Natural killer cell (primary cell): ENCODE data around the gene RIC3. TPM values are rescaled to one million over a fixed set of nuclear protein-coding genes. Genes with fewer than 3 reads are reported as not detected.

Source experiments
- ATAC-seq, 3 donors: fragments of 150-1000 bp in 2 of 3; fragments of 200-7000 bp in 1 of 3; cut with Tn5 transposase; 1 replicate in 1 of 3; 2 replicates in 2 of 3; pipeline ENCODE4 v1.10.0; 2021; ENCODE audit warnings: mild to moderate bottlenecking in 2 of 3, moderate library complexity in 2 of 3
- DNase-seq, 2 donors: peaks; one replicate each; pipeline versions ENCODE4 v3.0.0 to v3.0.0-alpha.2; 2013 to 2021; ENCODE audit warnings: mixed read lengths in 1 of 2
- H3K27ac ChIP-seq: one replicate; pipeline ENCODE4 v1.5.1; 2013; ENCODE audit warnings: mild to moderate bottlenecking, low read length
- H3K27me3 ChIP-seq: one replicate; pipeline ENCODE4 v1.6.1; 2013; ENCODE audit warnings: low read length; ENCODE audit not compliant: control insufficient read depth, insufficient read depth
- H3K36me3 ChIP-seq: one replicate; pipeline ENCODE4 v1.6.1; 2013; ENCODE audit warnings: low read length; ENCODE audit not compliant: control insufficient read depth, insufficient read depth
- H3K4me1 ChIP-seq: one replicate; pipeline ENCODE4 v1.6.1; 2013; ENCODE audit warnings: low read length; ENCODE audit not compliant: control insufficient read depth, insufficient read depth
- H3K4me3 ChIP-seq: one replicate; pipeline ENCODE4 v1.5.1; 2013; ENCODE audit warnings: low read length
- H3K9me3 ChIP-seq: one replicate; pipeline ENCODE4 v1.6.1; 2013; ENCODE audit warnings: low read length; ENCODE audit not compliant: control insufficient read depth, insufficient read depth
- H3K27ac Mint-ChIP-seq, 2 donors: one replicate each; pipeline ENCODE4 v1.8.0; 2022; ENCODE audit warnings: mild to moderate bottlenecking in 2 of 2, mixed read lengths in 2 of 2, moderate library complexity in 1 of 2
- H3K27me3 Mint-ChIP-seq, 2 donors: one replicate each; pipeline ENCODE4 v1.8.0; 2022; ENCODE audit warnings: low read depth in 2 of 2, mixed read lengths in 2 of 2
- H3K36me3 Mint-ChIP-seq: one replicate; pipeline ENCODE4 v1.8.0; 2022; ENCODE audit warnings: mixed read lengths
- H3K4me1 Mint-ChIP-seq, 2 donors: one replicate each; pipeline ENCODE4 v1.8.0; 2022; ENCODE audit warnings: mixed read lengths in 2 of 2
- H3K4me3 Mint-ChIP-seq: one replicate; pipeline ENCODE4 v1.8.0; 2022; ENCODE audit warnings: mild to moderate bottlenecking, moderate library complexity, mixed read lengths
- H3K9me3 Mint-ChIP-seq, 2 donors: one replicate each; pipeline ENCODE4 v1.8.0; 2022; ENCODE audit warnings: mixed read lengths in 2 of 2
- WGBS: methylation state at CpG from one replicate; pipeline ENCODE4 v1.1.7; 2013; ENCODE audit warnings: missing lambda C conversion rate; ENCODE audit not compliant: insufficient coverage; 5-methylcytosine and 5-hydroxymethylcytosine counted together
- intact Hi-C: fragments of 100-400 bp; cut with micrococcal nuclease; formaldehyde crosslinking; loops from one replicate; pipeline ENCODE4 v1.14.2; 2022
- total RNA-seq, 4 donors: library from RNA; stranded (reverse); fragments of 120-200 nt in 1 of 4; gene quantifications; one replicate each; pipeline versions ENCODE4 v1.2.3 to v1.2.4, GENCODE V29; 2013 to 2022
- TF ChIP-seq, protein P1 (sequence below): fragments of 200-600 bp; IDR thresholded peaks from one replicate; pipeline ENCODE4 v1.8.0; 2022; ENCODE audit warnings: antibody characterized with exemption

Gene RIC3
- total RNA-seq, 3 donors from 2014 or later (not counting 1 experiment from before 2014, with no cell fraction given) = 3.5 to 4.7 (median 3.6) TPM

DNA sequence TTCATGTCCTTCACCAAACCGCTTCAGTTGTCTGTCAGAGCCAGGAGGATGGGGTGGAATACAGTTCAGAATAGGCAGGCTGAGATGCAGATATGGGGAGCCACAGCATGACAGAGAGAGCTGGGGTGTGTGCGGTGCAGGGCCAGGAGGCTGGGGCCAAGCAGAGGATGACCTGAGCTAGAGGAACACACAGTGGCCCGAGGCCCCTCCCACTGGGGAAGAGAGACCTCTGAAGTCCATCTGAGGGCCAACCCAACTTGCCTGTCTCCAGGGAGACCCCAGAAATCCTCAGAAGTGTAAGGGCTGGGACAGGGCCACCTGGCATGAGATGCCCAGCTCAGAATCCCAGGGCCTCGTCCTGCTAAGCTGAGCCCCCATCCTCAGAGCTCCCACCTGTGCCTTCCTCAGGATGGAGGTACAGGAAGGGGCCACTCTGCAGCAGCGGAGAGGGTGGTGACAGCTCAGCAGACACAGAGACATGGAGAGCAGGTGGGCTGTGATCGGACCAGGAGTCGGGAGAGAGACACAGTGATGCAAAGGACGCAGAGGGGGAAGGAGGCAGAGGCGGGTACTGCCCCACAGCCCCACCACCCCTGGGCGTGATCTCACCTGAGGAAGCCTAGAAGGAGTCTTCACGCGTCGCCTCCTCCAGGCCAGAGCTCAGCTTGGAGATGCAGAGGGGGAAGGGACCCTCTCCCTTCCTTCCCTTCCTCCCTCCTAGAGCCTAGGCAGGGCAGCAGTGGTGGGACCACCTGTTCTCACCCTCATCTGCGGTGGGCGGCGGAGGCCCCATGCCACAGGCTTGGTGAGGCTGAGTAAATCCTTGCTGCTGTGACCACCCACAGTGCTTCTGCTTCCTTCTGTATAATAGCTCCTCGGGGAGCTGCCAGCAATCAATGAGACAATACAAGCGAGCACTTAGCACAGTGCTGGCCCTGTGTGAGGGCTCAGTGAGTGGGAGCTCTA lies 96.9 kb downstream of the RIC3 start:
- TF ChIP-seq, protein P1, sequence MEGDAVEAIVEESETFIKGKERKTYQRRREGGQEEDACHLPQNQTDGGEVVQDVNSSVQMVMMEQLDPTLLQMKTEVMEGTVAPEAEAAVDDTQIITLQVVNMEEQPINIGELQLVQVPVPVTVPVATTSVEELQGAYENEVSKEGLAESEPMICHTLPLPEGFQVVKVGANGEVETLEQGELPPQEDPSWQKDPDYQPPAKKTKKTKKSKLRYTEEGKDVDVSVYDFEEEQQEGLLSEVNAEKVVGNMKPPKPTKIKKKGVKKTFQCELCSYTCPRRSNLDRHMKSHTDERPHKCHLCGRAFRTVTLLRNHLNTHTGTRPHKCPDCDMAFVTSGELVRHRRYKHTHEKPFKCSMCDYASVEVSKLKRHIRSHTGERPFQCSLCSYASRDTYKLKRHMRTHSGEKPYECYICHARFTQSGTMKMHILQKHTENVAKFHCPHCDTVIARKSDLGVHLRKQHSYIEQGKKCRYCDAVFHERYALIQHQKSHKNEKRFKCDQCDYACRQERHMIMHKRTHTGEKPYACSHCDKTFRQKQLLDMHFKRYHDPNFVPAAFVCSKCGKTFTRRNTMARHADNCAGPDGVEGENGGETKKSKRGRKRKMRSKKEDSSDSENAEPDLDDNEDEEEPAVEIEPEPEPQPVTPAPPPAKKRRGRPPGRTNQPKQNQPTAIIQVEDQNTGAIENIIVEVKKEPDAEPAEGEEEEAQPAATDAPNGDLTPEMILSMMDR = no peak
- Mint-ChIP-seq H3K4me1 (no peaks in the 10 kb centered on the region), H3K27ac (no peak overlapping the region), H3K4me3 (no peak overlapping the region), H3K36me3 (no peaks in the 10 kb centered on the region), H3K9me3 (no peaks in the 10 kb centered on the region), H3K27me3 (peaks cover 18 to 55% of the 10 kb centered on the region in 2 donors)
- 77% methylated on average over 16 of the region's 18 CpGs for WGBS
- Histone ChIP-seq H3K27me3 (no peaks in the 10 kb centered on the region), H3K36me3 (no peaks in the 10 kb centered on the region), H3K4me3 (no peak overlapping the region), H3K4me1 (no peaks in the 10 kb centered on the region), H3K9me3 (no peaks in the 10 kb centered on the region), H3K27ac (no peak overlapping the region)
- intact Hi-C loops = no loop called here
- DNase-seq (no peak), ATAC-seq (no peak)

DNA sequence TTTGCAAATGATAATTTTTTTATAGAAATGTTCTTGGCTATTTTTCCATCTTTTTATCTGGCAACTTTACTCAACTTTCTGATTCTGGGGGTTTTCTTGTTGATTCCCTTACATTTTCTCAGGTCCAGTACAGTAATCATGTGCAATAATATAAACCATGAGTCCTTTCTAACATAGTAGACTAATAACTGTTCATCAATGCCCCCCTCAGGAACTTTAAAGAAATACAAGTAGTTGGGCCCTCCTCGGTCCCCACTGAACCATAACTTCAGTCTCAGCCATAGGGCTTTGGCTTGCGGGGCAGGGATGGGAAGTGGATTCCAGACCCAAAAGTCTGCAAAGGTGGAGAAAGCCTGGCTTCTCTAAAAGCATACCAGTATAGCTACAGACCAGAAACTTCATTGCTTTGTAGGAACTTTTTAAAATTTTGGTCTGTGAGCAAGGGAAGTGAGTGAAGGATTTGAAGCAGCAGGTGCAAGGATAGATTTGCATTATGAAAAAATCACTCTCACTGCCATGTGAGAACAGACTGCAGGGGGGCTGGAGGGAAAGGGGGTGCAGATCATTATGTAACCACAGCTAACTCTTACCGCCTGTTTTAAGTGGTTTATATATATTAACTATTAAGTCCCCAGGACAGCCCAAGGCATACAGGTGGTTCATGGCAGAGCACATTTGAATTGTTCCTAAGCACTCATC lies 98.3 kb downstream of the RIC3 start:
- DNase-seq (peak in 1 of 2 donors; percentile 14), ATAC-seq (no peak)
- Mint-ChIP-seq H3K4me1 (no peaks in the 10 kb centered on the region), H3K27me3 (peaks cover 18 to 55% of the 10 kb centered on the region in 2 donors), H3K9me3 (no peaks in the 10 kb centered on the region), H3K27ac (no peak overlapping the region), H3K4me3 (no peak overlapping the region), H3K36me3 (no peaks in the 10 kb centered on the region)
- intact Hi-C loops = no loop called here
- H3K4me1 ChIP-seq = no peaks in the 10 kb centered on the region
- TF ChIP-seq, protein P1 = no peak
- no peak overlapping the region for H3K4me3 ChIP-seq
- H3K27me3 ChIP-seq = no peaks in the 10 kb centered on the region
- WGBS = 24% methylated on average over 2 of the region's 3 CpGs
- H3K36me3 ChIP-seq = no peaks in the 10 kb centered on the region
- no peak overlapping the region for H3K27ac ChIP-seq
- H3K9me3 ChIP-seq = no peaks in the 10 kb centered on the region

DNA sequence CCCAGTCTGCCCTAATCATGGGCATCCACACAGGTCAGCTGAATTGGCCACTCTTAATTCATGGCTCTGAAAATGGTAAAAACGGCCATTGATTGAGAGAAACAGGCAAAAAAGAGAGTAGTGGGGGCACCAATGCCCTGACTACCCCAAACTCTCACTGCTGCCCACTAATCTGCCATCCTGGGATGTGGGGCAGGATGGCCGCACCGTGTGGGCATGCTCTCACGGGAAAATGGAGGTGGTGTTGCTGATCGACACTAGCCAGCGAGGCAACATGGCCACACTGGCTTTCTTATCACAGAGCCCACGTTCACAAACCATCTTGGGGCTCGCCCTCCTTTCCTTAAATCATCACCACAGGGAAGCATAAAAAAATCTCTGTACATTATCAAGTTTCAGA lies 99.1 kb downstream of the RIC3 start:
- H3K4me3 Mint-ChIP-seq = no peak overlapping the region
- H3K4me1 Mint-ChIP-seq = no peaks in the 10 kb centered on the region
- intact Hi-C loops = no loop called here
- Histone ChIP-seq H3K27ac (no peak overlapping the region), H3K4me3 (no peak overlapping the region), H3K4me1 (no peaks in the 10 kb centered on the region), H3K9me3 (no peaks in the 10 kb centered on the region), H3K27me3 (no peaks in the 10 kb centered on the region), H3K36me3 (no peaks in the 10 kb centered on the region)
- peaks cover 16 to 55% of the 10 kb centered on the region in 2 donors for H3K27me3 Mint-ChIP-seq
- no peaks in the 10 kb centered on the region for H3K9me3 Mint-ChIP-seq
- DNase-seq = no peak
- 83% methylated on average over 8 of the region's 8 CpGs for WGBS
- no peak for ATAC-seq
- TF ChIP-seq, protein P1 = no peak
- no peak overlapping the region for H3K27ac Mint-ChIP-seq
- no peaks in the 10 kb centered on the region for H3K36me3 Mint-ChIP-seq
